H1 (cell line): ENCODE measurements around the gene PGM3. TPM values are rescaled to one million over a fixed set of nuclear protein-coding genes. Genes with fewer than 3 reads are reported as not detected.

ENCODE experiments used
- CTCF ChIA-PET: fragments of 300-600 bp; sonication (Branson Sonifier 250); formaldehyde crosslinking; loops from one replicate; lab custom pipeline; 2021; ENCODE audit not compliant: partially characterized antibody; lab: Charles Lee
- POLR2A ChIA-PET: fragments of 300-600 bp; sonication (Branson Sonifier 250); formaldehyde crosslinking; loops from one replicate; lab custom pipeline; 2021; ENCODE audit warnings: inconsistent platforms; ENCODE audit not compliant: partially characterized antibody; lab: Charles Lee
- DNase-seq, 2 experiments: peaks; one replicate each; pipeline versions ENCODE4 v3.0.0 to v3.0.0-alpha.2; 2010 to 2022; ENCODE audit warnings: low spot score in 2 of 2, low read depth in 1 of 2, mixed read lengths in 1 of 2
- FAIRE-seq: peaks from 2 replicates; lab custom pipeline; 2011; peaks lifted over from hg19 to GRCh38; lab: Jason Lieb, UNC
- H2AFZ ChIP-seq: 2 replicates; pipeline ENCODE4 v1.8.1; 2012; ENCODE audit warnings: low read length, inconsistent platforms
- H2AK5ac ChIP-seq: 2 replicates; pipeline ENCODE4 v1.6.1; 2013; ENCODE audit warnings: low read depth, low read length
- H2BK120ac ChIP-seq: replicated peaks from 2 replicates; pipeline ENCODE3; 2013; ENCODE audit warnings: low read depth, low read length, inconsistent platforms
- H2BK12ac ChIP-seq: 2 replicates; pipeline ENCODE4 v1.6.1; 2013; ENCODE audit warnings: low read depth, low read length
- H2BK15ac ChIP-seq: 2 replicates; pipeline ENCODE4 v1.6.1; 2013; ENCODE audit warnings: low read length
- H2BK20ac ChIP-seq: 2 replicates; pipeline ENCODE4 v1.6.1; 2013; ENCODE audit warnings: low read length
- H2BK5ac ChIP-seq: 2 replicates; pipeline ENCODE4 v1.6.1; 2013; ENCODE audit warnings: low read depth, low read length
- H3K14ac ChIP-seq: 2 replicates; pipeline ENCODE4 v1.6.1; 2013; ENCODE audit warnings: inconsistent platforms; ENCODE audit not compliant: insufficient read length
- H3K18ac ChIP-seq: 2 replicates; pipeline ENCODE4 v1.6.1; 2013; ENCODE audit warnings: low read length; ENCODE audit errors: extremely low read depth
- H3K23ac ChIP-seq: 2 replicates; pipeline ENCODE4 v1.6.1; 2013; ENCODE audit warnings: inconsistent platforms; ENCODE audit not compliant: insufficient read length
- H3K23me2 ChIP-seq: 2 replicates; pipeline ENCODE4 v1.6.1; 2013; ENCODE audit warnings: low read depth, low read length
- H3K27ac ChIP-seq: 2 replicates; pipeline ENCODE4 v1.6.1; 2011; ENCODE audit warnings: low read depth, low read length, inconsistent platforms
- H3K27me3 ChIP-seq, 4 experiments: replicated peaks in 1 of 4; 1 replicate in 1 of 4; 2 replicates in 3 of 4; pipeline versions ENCODE4 v1.6.1 to v1.8.1; 2011 to 2013; ENCODE audit warnings: low read length in 3 of 4, mild to moderate bottlenecking in 3 of 4, inconsistent platforms in 2 of 4, mixed read lengths in 2 of 4, moderate library complexity in 1 of 4; ENCODE audit not compliant: control insufficient read depth in 3 of 4, insufficient read depth in 3 of 4; ENCODE audit errors: extremely low read depth in 1 of 4
- H3K36me3 ChIP-seq, 4 experiments: 2 replicates each; pipeline versions ENCODE4 v1.6.1 to v1.8.1; 2011 to 2013; ENCODE audit warnings: mild to moderate bottlenecking in 4 of 4, low read length in 3 of 4, moderate library complexity in 2 of 4, control low read depth in 1 of 4, inconsistent platforms in 1 of 4; ENCODE audit not compliant: insufficient read depth in 4 of 4, control insufficient read depth in 2 of 4
- H3K4ac ChIP-seq: replicated peaks from 2 replicates; pipeline ENCODE3; 2013; ENCODE audit warnings: low read length, low read depth, mixed read lengths, inconsistent platforms; ENCODE audit not compliant: insufficient read length
- H3K4me1 ChIP-seq, 4 experiments: replicated peaks in 1 of 4; 1 replicate in 1 of 4; 2 replicates in 3 of 4; pipeline versions ENCODE4 v1.6.1 to v1.8.1; 2011 to 2013; ENCODE audit warnings: low read length in 3 of 4, inconsistent platforms in 2 of 4, mixed read lengths in 1 of 4; ENCODE audit not compliant: insufficient read depth in 4 of 4, control insufficient read depth in 3 of 4
- H3K4me2 ChIP-seq, 2 experiments: 2 replicates each; pipeline versions ENCODE4 v1.6.1 to v1.8.1; 2011 to 2013; ENCODE audit warnings: low read depth in 2 of 2, low read length in 2 of 2, control low read depth in 1 of 2, inconsistent platforms in 1 of 2, mild to moderate bottlenecking in 1 of 2; ENCODE audit not compliant: insufficient read depth in 1 of 2
- H3K4me3 ChIP-seq, 4 experiments: fragments of 200-600, 300-600 bp in 1 of 4; sonication (generic), shearing (Covaris generic), sonication (Bioruptor Twin) in 1 of 4; 2 replicates each; pipeline versions ENCODE4 v1.5.1 to v1.8.1; 2011 to 2016; ENCODE audit warnings: low read length in 4 of 4, low read depth in 3 of 4, control low read depth in 2 of 4, inconsistent platforms in 2 of 4, mild to moderate bottlenecking in 2 of 4, mixed read lengths in 1 of 4, moderate library complexity in 1 of 4; ENCODE audit not compliant: insufficient read depth in 2 of 4; ENCODE audit errors: extremely low read depth in 1 of 4
- H3K56ac ChIP-seq: replicated peaks from 2 replicates; pipeline ENCODE3; 2013; ENCODE audit warnings: low read depth, mild to moderate bottlenecking, mixed read lengths, low read length, inconsistent platforms; ENCODE audit not compliant: insufficient read length
- H3K79me1 ChIP-seq: 2 replicates; pipeline ENCODE4 v1.6.1; 2013; ENCODE audit warnings: low read depth, low read length, control low read depth
- H3K79me2 ChIP-seq, 2 experiments: 2 replicates each; pipeline versions ENCODE4 v1.6.1 to v1.8.1; 2012 to 2013; ENCODE audit warnings: low read length in 2 of 2, mild to moderate bottlenecking in 2 of 2, inconsistent platforms in 1 of 2; ENCODE audit not compliant: insufficient read depth in 2 of 2, control insufficient read depth in 1 of 2
- H3K9ac ChIP-seq, 4 experiments: replicated peaks in 1 of 4; 1 replicate in 1 of 4; 2 replicates in 3 of 4; pipeline versions ENCODE4 v1.6.1 to v1.8.1; 2011 to 2013; ENCODE audit warnings: low read depth in 3 of 4, low read length in 3 of 4, control low read depth in 2 of 4, mild to moderate bottlenecking in 2 of 4, moderate library complexity in 2 of 4, inconsistent platforms in 1 of 4; ENCODE audit errors: extremely low read depth in 1 of 4
- H3K9me3 ChIP-seq, 2 experiments: 2 replicates each; pipeline versions ENCODE4 v1.6.1 to v1.8.1; 2012 to 2013; ENCODE audit warnings: mild to moderate bottlenecking in 2 of 2, moderate library complexity in 2 of 2, control low read depth in 1 of 2, inconsistent platforms in 1 of 2, low read depth in 1 of 2, low read length in 1 of 2, mixed read lengths in 1 of 2; ENCODE audit not compliant: insufficient read depth in 2 of 2
- H4K20me1 ChIP-seq, 2 experiments: replicated peaks in 1 of 2; 2 replicates each; pipeline versions ENCODE3 to v1.8.1; 2011 to 2013; ENCODE audit warnings: inconsistent platforms in 2 of 2, low read length in 2 of 2, mild to moderate bottlenecking in 1 of 2; ENCODE audit not compliant: insufficient read depth in 2 of 2, control insufficient read depth in 1 of 2
- H4K5ac ChIP-seq: 2 replicates; pipeline ENCODE4 v1.6.1; 2013; ENCODE audit warnings: low read length, low read depth, mixed read lengths, inconsistent platforms; ENCODE audit not compliant: insufficient read length
- H4K8ac ChIP-seq: 2 replicates; pipeline ENCODE4 v1.8.0; 2013; ENCODE audit warnings: mild to moderate bottlenecking, moderate library complexity, low read length, inconsistent platforms; ENCODE audit not compliant: insufficient read depth; ENCODE audit errors: extremely low read depth
- H4K91ac ChIP-seq: replicated peaks from 2 replicates; pipeline ENCODE3; 2013; ENCODE audit warnings: low read length, mixed read lengths, inconsistent platforms; ENCODE audit not compliant: insufficient read length
- POLR2A ChIP-seq, 2 experiments: IDR thresholded peaks; 1 replicate in 1 of 2; 2 replicates in 1 of 2; pipeline ENCODE4 v1.6.1; 2011; ENCODE audit warnings: low read depth in 2 of 2, low read length in 2 of 2, mild to moderate bottlenecking in 2 of 2; ENCODE audit errors: control extremely low read depth in 1 of 2
- SP4 ChIP-seq: IDR thresholded peaks from 2 replicates; pipeline ENCODE4 v1.6.1; 2012; ENCODE audit warnings: low read length, inconsistent platforms
- WGBS, 2 experiments: shearing (Covaris generic) in 1 of 2; methylation state at CpG; one replicate each; pipeline versions ENCODE4 v1.1.6 to v1.1.7; 2013 to 2015; ENCODE audit warnings: low lambda C conversion rate in 2 of 2, mixed read lengths in 2 of 2, inconsistent platforms in 1 of 2, low coverage in 1 of 2, missing lambda C conversion rate in 1 of 2; ENCODE audit not compliant: insufficient replicate concordance in 2 of 2, insufficient coverage in 1 of 2, insufficient read length in 1 of 2; ENCODE audit errors: extremely low coverage in 1 of 2, missing lambda C conversion rate in 1 of 2; 5-methylcytosine and 5-hydroxymethylcytosine counted together
- polyA plus RNA-seq, 7 experiments: library from polyadenylated mRNA; depleted of rRNA in 3 of 7; stranded (reverse) in 5 of 7; unstranded in 2 of 7; fragments of >200 nt in 5 of 7; fragments of 200-250 nt in 2 of 7; gene quantifications; 1 replicate in 5 of 7; 2 replicates in 1 of 7; 4 replicates in 1 of 7; pipeline versions ENCODE4 v1.2.1 to v1.2.3, GENCODE V29; 2011 to 2013; ENCODE audit warnings: missing spikeins in 2 of 7, mixed read lengths in 2 of 7
- total RNA-seq: library from RNA; stranded (reverse); fragmentation: NEBNext Ultra II Directional; extraction: Animal tissue kit (Norgen Biotek cat#: 25700); gene quantifications from 2 replicates; pipeline ENCODE4 v1.2.1, GENCODE V29; 2021
- TF ChIP-seq, protein P1 (sequence below): IDR thresholded peaks from 2 replicates; pipeline ENCODE4 v1.6.1; 2012; ENCODE audit warnings: inconsistent platforms

The PGM3 gene
- total and polyA plus RNA-seq, 2 of the 8 experiments (the other 6 are each of a cell fraction or from before 2014, with no cell fraction given) = 14.5 to 60.5 TPM

DNA sequence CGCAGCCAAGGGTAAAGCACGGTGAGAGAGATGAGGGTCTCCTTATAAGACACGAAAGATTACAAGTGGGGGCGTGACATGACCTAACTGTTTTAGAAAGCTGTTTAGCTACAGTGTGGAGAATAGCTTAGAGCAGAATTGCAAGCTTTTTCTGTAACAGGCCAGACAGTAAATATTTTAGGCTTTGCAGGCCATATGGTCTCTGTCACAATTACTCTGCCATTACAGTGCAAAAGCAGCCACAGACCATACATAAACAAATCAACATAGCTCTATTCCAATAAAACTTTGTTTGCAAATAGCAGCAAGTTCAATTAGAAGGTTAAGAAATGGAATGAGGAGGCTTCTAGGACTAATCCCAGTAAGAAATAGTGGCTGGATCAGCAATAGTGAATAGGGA, 16.8 kb downstream of the PGM3 start:
- DNase-seq = no peak
- CTCF ChIA-PET = interaction anchor here (0.5 to 1.5 kb wide), 6 partner anchors 16 to 920 kb away, joined by 4 to 7 read pairs (median 4); partner anchors contain the start of gene PRSS35
- WGBS, 2 experiments = 96% methylated on average over 4 of the region's 4 CpGs; no CpG with 5 or more reads in 1 of the 2 experiments
- no peak overlapping the region for H2AFZ ChIP-seq
- no peaks in the 10 kb centered on the region for H3K9me3 ChIP-seq
- no peak overlapping the region for H3K4ac ChIP-seq
- H3K14ac ChIP-seq = no peak overlapping the region
- no peak overlapping the region for H4K5ac ChIP-seq
- H3K23ac ChIP-seq = no peak overlapping the region
- H3K36me3 ChIP-seq = peaks cover 2 to 73% (median 31%) of the 10 kb centered on the region in 4 experiments; a peak in 6 of 8 replicates
- no peak overlapping the region for H2BK20ac ChIP-seq
- H2BK5ac ChIP-seq = no peak overlapping the region
- H3K23me2 ChIP-seq = no peaks in the 10 kb centered on the region
- no peak overlapping the region for H3K18ac ChIP-seq
- no peak overlapping the region for H4K8ac ChIP-seq
- no peaks in the 10 kb centered on the region for H3K27me3 ChIP-seq
- H2BK15ac ChIP-seq = no peak overlapping the region
- no peak overlapping the region for H3K27ac ChIP-seq
- no peaks in the 10 kb centered on the region for H3K79me2 ChIP-seq
- H3K56ac ChIP-seq = no peak overlapping the region
- H2BK120ac ChIP-seq = no peak overlapping the region
- H2AK5ac ChIP-seq = no peak overlapping the region
- H4K91ac ChIP-seq = no peak overlapping the region
- no peaks in the 10 kb centered on the region; the same call in 1 of the 2 replicates for H3K79me1 ChIP-seq
- POLR2A ChIA-PET = interaction anchor here (1.4 kb wide), 1 partner anchor 9 kb away, joined by 6 read pairs; no protein-coding TSS in a partner anchor
- H3K4me2 ChIP-seq = no peak overlapping the region
- no peaks in the 10 kb centered on the region; a peak in 1 of 7 replicates for H3K4me1 ChIP-seq
- no peak for FAIRE-seq
- H3K4me3 ChIP-seq = no peak overlapping the region
- no peak overlapping the region for H3K9ac ChIP-seq
- H4K20me1 ChIP-seq = peaks cover 0 to 2% of the 10 kb centered on the region in 2 experiments
- H2BK12ac ChIP-seq = no peak overlapping the region
- TF ChIP-seq, protein P1, sequence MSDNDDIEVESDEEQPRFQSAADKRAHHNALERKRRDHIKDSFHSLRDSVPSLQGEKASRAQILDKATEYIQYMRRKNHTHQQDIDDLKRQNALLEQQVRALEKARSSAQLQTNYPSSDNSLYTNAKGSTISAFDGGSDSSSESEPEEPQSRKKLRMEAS = no peak
- TF ChIP-seq SP4 = no peak
- no peak for TF ChIP-seq POLR2A (IDR thresholded peaks at IDR 0.05; ENCODE audit: control extremely low read depth in 1 of 2, low read depth in 2 of 2, low read length in 2 of 2)
